GM12878 (cell line): ENCODE results near the gene CSH1.

ENCODE experiments used
- CEBPB ChIP-seq, 2 experiments: fragments of 150-350 bp in 1 of 2; IDR thresholded peaks; 2 replicates each; pipeline ENCODE4 v1.6.1; 2012 to 2014; ENCODE audit warnings: low read depth in 2 of 2, low read length in 2 of 2, borderline replicate concordance in 1 of 2, inconsistent platforms in 1 of 2
- CHD2 ChIP-seq: IDR thresholded peaks from 2 replicates; pipeline ENCODE4 v1.6.1; 2011; ENCODE audit warnings: low read depth, low read length, improper control_type of control experiment, borderline replicate concordance
- CTCF ChIP-seq, 3 experiments: IDR thresholded peaks in 2 of 3; conservative IDR thresholded peaks in 1 of 3; 2 replicates each; pipeline ENCODE4 v1.5.1; 2011; ENCODE audit warnings: low read depth in 3 of 3, low read length in 3 of 3, mild to moderate bottlenecking in 3 of 3, control low read depth in 2 of 3, moderate library complexity in 2 of 3, inconsistent platforms in 1 of 3, mixed read lengths in 1 of 3; ENCODE audit not compliant: control insufficient read depth in 2 of 3, insufficient read depth in 1 of 3; ENCODE audit errors: extremely low read depth in 1 of 3

DNA sequence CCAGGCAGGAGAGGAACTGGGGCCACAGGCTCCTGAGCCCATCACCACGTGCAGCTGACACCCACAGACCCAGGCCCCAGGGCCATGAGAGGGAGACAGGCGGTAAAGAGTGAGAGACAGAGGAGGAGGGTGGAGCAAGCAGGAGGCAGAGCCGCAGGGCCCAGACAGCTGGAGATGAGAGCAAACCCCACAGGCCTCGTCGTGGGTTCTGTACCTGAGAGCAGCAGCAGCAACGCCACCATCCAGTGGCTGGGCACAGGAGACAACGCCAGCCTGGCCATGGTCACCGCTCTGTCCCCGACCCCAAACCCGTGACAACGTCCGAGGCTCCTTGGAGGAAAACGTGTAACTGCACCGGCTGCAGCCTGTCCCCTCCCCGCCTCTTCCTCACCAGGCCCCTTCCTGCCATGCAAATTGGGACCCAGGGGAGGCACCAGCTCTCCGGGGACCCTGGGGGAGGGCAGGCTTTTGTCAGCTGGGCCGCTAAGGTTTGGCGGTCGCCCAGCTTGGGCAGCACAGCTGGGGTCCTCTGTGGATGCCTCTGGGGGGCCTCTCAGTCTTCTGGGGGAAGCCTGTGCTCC is 35.7 kb upstream of the CSH1 start, which contains the start of gene CD79B:
- TF ChIP-seq CTCF (IDR thresholded peaks at IDR 0.05 in 2 of 3, conservative IDR thresholded peaks at IDR 0.05 in 1 of 3; ENCODE audit: control insufficient read depth in 2 of 3, extremely low read depth in 1 of 3, insufficient read depth in 1 of 3, low read depth in 3 of 3, low read length in 3 of 3), result no peak
- TF ChIP-seq CHD2, result peak; percentile 81
- no peak for TF ChIP-seq CEBPB (IDR thresholded peaks at IDR 0.05; ENCODE audit: borderline replicate concordance in 1 of 2, low read depth in 2 of 2, low read length in 2 of 2)
